NT2/D1 (cell line): ENCODE data around the gene PRODH2.

ENCODE experiments used
- YY1 ChIP-seq: IDR thresholded peaks from 2 replicates; pipeline ENCODE4 v1.6.1; 2011; ENCODE audit not compliant: insufficient read length, insufficient read depth
- ZNF274 ChIP-seq: IDR thresholded peaks from 2 replicates; pipeline ENCODE4 v1.6.1; 2011; ENCODE audit warnings: mild to moderate bottlenecking, low read depth, low read length

- TF ChIP-seq ZNF274 = no peak
- TF ChIP-seq YY1 = no peak
Observed at GRCh38 chr19:35816262-35816661, 3.6 kb upstream of the PRODH2 start.
